SK-N-MC (cell line): ENCODE results near the gene SLC26A11.

Source experiments
- DNase-seq: peaks from one replicate; pipeline ENCODE4 v3.0.0-alpha.2; 2011; ENCODE audit warnings: low read depth, low spot score
- H3K27ac ChIP-seq: fragments of 200-600 bp; sonication (generic); 2 replicates; pipeline ENCODE4 v1.5.1; 2016; ENCODE audit warnings: mixed run types
- H3K36me3 ChIP-seq: fragments of 200-600 bp; sonication (generic); 2 replicates; pipeline ENCODE4 v1.6.1; 2017; ENCODE audit warnings: antibody characterized with exemption, low read length, mixed read lengths; ENCODE audit not compliant: insufficient read depth
- H3K4me3 ChIP-seq: fragments of 200-600 bp; sonication (generic); 2 replicates; pipeline ENCODE4 v1.5.1; 2016
- H3K9ac ChIP-seq: fragments of 200-600 bp; sonication (generic); 2 replicates; pipeline ENCODE4 v1.8.0; 2017; ENCODE audit warnings: mixed run types, mixed read lengths; ENCODE audit not compliant: insufficient read length
- H3K9me3 ChIP-seq: fragments of 200-600 bp; sonication (generic); 2 replicates; pipeline ENCODE4 v1.6.1; 2017; ENCODE audit warnings: low read depth, mild to moderate bottlenecking, antibody characterized with exemption, low read length, moderate library complexity, mixed read lengths
- EZH2 ChIP-seq: fragments of 200-600 bp; sonication (generic); IDR thresholded peaks from one replicate; pipeline ENCODE4 v1.6.1; 2017; ENCODE audit warnings: antibody characterized with exemption
- FOXP2 ChIP-seq: optimal IDR thresholded peaks from 2 replicates; pipeline ENCODE3; 2011; ENCODE audit warnings: mild to moderate bottlenecking, moderate library complexity; ENCODE audit not compliant: insufficient read depth; ENCODE audit errors: extremely low read length, control extremely low read depth
- POLR2AphosphoS5 ChIP-seq: IDR thresholded peaks from 2 replicates; pipeline ENCODE4 v1.6.1; 2012; ENCODE audit warnings: mild to moderate bottlenecking, low read depth, low read length, borderline replicate concordance

The SLC26A11 gene

GRCh38 chr17:80182118-80182844 is 37.9 kb upstream of the SLC26A11 start:
- H3K36me3 ChIP-seq, result no peaks in the 10 kb centered on the region
- TF ChIP-seq FOXP2 (no peak), EZH2 (no peak), POLR2AphosphoS5 (no peak)
- DNase-seq, result no peak
- no peak overlapping the region for H3K4me3 ChIP-seq
- H3K9ac ChIP-seq, result no peak overlapping the region
- H3K9me3 ChIP-seq, result no peaks in the 10 kb centered on the region
- H3K27ac ChIP-seq, result no peak overlapping the region

GRCh38 chr17:80182845-80183223 is 37.4 kb upstream of the SLC26A11 start:
- no peaks in the 10 kb centered on the region for H3K36me3 ChIP-seq
- H3K9me3 ChIP-seq, result no peaks in the 10 kb centered on the region
- TF ChIP-seq FOXP2 (no peak), POLR2AphosphoS5 (no peak), EZH2 (no peak)
- no peak for DNase-seq
- no peak overlapping the region for H3K9ac ChIP-seq
- H3K27ac ChIP-seq, result no peak overlapping the region
- no peak overlapping the region for H3K4me3 ChIP-seq

- Histone ChIP-seq H3K36me3 (no peaks in the 10 kb centered on the region), H3K4me3 (no peak overlapping the region), H3K9ac (no peak overlapping the region), H3K9me3 (no peaks in the 10 kb centered on the region), H3K27ac (no peak overlapping the region)
- no peak for DNase-seq
- TF ChIP-seq EZH2, result no peak
- no peak for TF ChIP-seq POLR2AphosphoS5
- TF ChIP-seq FOXP2, result no peak
Observed at GRCh38 chr17:80183581-80184422, 36.4 kb upstream of the SLC26A11 start.

GRCh38 chr17:80184423-80184714 is 35.9 kb upstream of the SLC26A11 start:
- no peak for TF ChIP-seq FOXP2
- no peak for TF ChIP-seq POLR2AphosphoS5
- TF ChIP-seq EZH2, result no peak
- no peaks in the 10 kb centered on the region for H3K36me3 ChIP-seq
- H3K27ac ChIP-seq, result no peak overlapping the region
- H3K9ac ChIP-seq, result no peak overlapping the region
- no peak overlapping the region for H3K4me3 ChIP-seq
- no peaks in the 10 kb centered on the region for H3K9me3 ChIP-seq
- no peak for DNase-seq

GRCh38 chr17:80185968-80186367 is 34.3 kb upstream of the SLC26A11 start:
- Histone ChIP-seq H3K36me3 (no peaks in the 10 kb centered on the region), H3K9ac (no peak overlapping the region), H3K4me3 (no peak overlapping the region), H3K27ac (no peak overlapping the region), H3K9me3 (no peaks in the 10 kb centered on the region)
- DNase-seq, result no peak
- TF ChIP-seq EZH2 (no peak), FOXP2 (no peak), POLR2AphosphoS5 (no peak)

- Histone ChIP-seq H3K36me3 (no peaks in the 10 kb centered on the region), H3K4me3 (no peak overlapping the region), H3K9me3 (no peaks in the 10 kb centered on the region), H3K9ac (no peak overlapping the region), H3K27ac (no peak overlapping the region)
- no peak for DNase-seq
- TF ChIP-seq EZH2 (no peak), POLR2AphosphoS5 (no peak), FOXP2 (no peak)
Observed at GRCh38 chr17:80187090-80187489, 33.1 kb upstream of the SLC26A11 start.

- TF ChIP-seq FOXP2, result no peak
- TF ChIP-seq EZH2, result no peak
- no peak for TF ChIP-seq POLR2AphosphoS5
- Histone ChIP-seq H3K9ac (no peak overlapping the region), H3K36me3 (no peaks in the 10 kb centered on the region), H3K4me3 (no peak overlapping the region), H3K9me3 (no peaks in the 10 kb centered on the region), H3K27ac (no peak overlapping the region)
- no peak for DNase-seq
Observed at GRCh38 chr17:80187515-80187941, 32.7 kb upstream of the SLC26A11 start.

GRCh38 chr17:80189611-80190010 is 30.6 kb upstream of the SLC26A11 start:
- no peak for DNase-seq
- no peak overlapping the region for H3K27ac ChIP-seq
- H3K9ac ChIP-seq, result no peak overlapping the region
- H3K9me3 ChIP-seq, result no peaks in the 10 kb centered on the region
- TF ChIP-seq POLR2AphosphoS5 (no peak), EZH2 (no peak), FOXP2 (no peak)
- H3K4me3 ChIP-seq, result no peak overlapping the region
- H3K36me3 ChIP-seq, result no peaks in the 10 kb centered on the region

GRCh38 chr17:80190716-80191115 is 29.5 kb upstream of the SLC26A11 start:
- H3K36me3 ChIP-seq, result no peaks in the 10 kb centered on the region
- no peak overlapping the region for H3K9ac ChIP-seq
- H3K27ac ChIP-seq, result no peak overlapping the region
- no peak for DNase-seq
- TF ChIP-seq FOXP2 (no peak), POLR2AphosphoS5 (no peak), EZH2 (no peak)
- H3K9me3 ChIP-seq, result no peaks in the 10 kb centered on the region
- no peak overlapping the region for H3K4me3 ChIP-seq

- H3K4me3 ChIP-seq, result no peak overlapping the region
Observed at GRCh38 chr17:80191192-80191591, 29.0 kb upstream of the SLC26A11 start.

More at GRCh38 chr17:80191192-80191591, 29.0 kb upstream of the SLC26A11 start:
- no peaks in the 10 kb centered on the region for H3K9me3 ChIP-seq
- no peak overlapping the region for H3K9ac ChIP-seq
- TF ChIP-seq FOXP2 (no peak), EZH2 (no peak), POLR2AphosphoS5 (no peak)
- H3K36me3 ChIP-seq, result no peaks in the 10 kb centered on the region
- no peak overlapping the region for H3K27ac ChIP-seq
- no peak for DNase-seq
